ENCODE measurements around the gene TNIK.

The TNIK gene

GRCh38 chr3:171462224-171462623 lies 2.0 kb upstream of the TNIK start:
- no peak for ATAC-seq (replicated peaks; ENCODE audit: extremely low read depth, poor library complexity, severe bottlenecking)
- Mint-ChIP-seq H3K27ac (ENCODE audit: low read depth) (no peak overlapping the region), H3K4me1 (peaks cover 39% of the 10 kb centered on the region), H3K4me3 (peak overlapping the region; percentile 92), H3K27me3 (no peaks in the 10 kb centered on the region), H3K9me3 (no peaks in the 10 kb centered on the region), H3K36me3 (ENCODE audit: insufficient read depth) (peaks cover 34% of the 10 kb centered on the region)
- DNase-seq (ENCODE audit: low spot score in 2 of 2), result no peak

GRCh38 chr3:171461525-171461917 lies 1.3 kb upstream of the TNIK start:
- peaks cover 47% of the 10 kb centered on the region for H3K4me1 Mint-ChIP-seq
- no peaks in the 10 kb centered on the region for H3K27me3 Mint-ChIP-seq
- no peak for ATAC-seq (replicated peaks; ENCODE audit: extremely low read depth, poor library complexity, severe bottlenecking)
- peak overlapping the region; percentile 91 for H3K27ac Mint-ChIP-seq (ENCODE audit: low read depth)
- peak overlapping the region; percentile 92 for H3K4me3 Mint-ChIP-seq
- no peaks in the 10 kb centered on the region for H3K9me3 Mint-ChIP-seq
- DNase-seq (ENCODE audit: low spot score in 2 of 2), result no peak
- peaks cover 34% of the 10 kb centered on the region for H3K36me3 Mint-ChIP-seq (ENCODE audit: insufficient read depth)

- peak overlapping the region; percentile 92 for H3K4me3 Mint-ChIP-seq
- no peak for DNase-seq (ENCODE audit: low spot score in 2 of 2)
These were observed 720 bp upstream of the TNIK start for GRCh38 chr3:171460725-171461524.

GRCh38 chr3:171459137-171459941 lies 866 bp downstream of the TNIK start:
- H3K4me3 Mint-ChIP-seq, result peak overlapping the region; percentile 92
- no peaks in the 10 kb centered on the region for H3K9me3 Mint-ChIP-seq
- DNase-seq (ENCODE audit: low spot score in 2 of 2) (peak; percentile 33 to 46), ATAC-seq (replicated peaks; ENCODE audit: extremely low read depth, poor library complexity, severe bottlenecking) (peak; percentile 20)
- H3K36me3 Mint-ChIP-seq (ENCODE audit: insufficient read depth), result peaks cover 34% of the 10 kb centered on the region
- H3K27me3 Mint-ChIP-seq, result no peaks in the 10 kb centered on the region
- H3K4me1 Mint-ChIP-seq, result peaks cover 59% of the 10 kb centered on the region
- H3K27ac Mint-ChIP-seq (ENCODE audit: low read depth), result peak overlapping the region; percentile 91

More at GRCh38 chr3:171460725-171461524, 720 bp upstream of the TNIK start:
- peak; percentile 11 for ATAC-seq (replicated peaks; ENCODE audit: extremely low read depth, poor library complexity, severe bottlenecking)
- no peaks in the 10 kb centered on the region for H3K9me3 Mint-ChIP-seq
- peaks cover 50% of the 10 kb centered on the region for H3K4me1 Mint-ChIP-seq
- peak overlapping the region; percentile 91 for H3K27ac Mint-ChIP-seq (ENCODE audit: low read depth)
- peaks cover 34% of the 10 kb centered on the region for H3K36me3 Mint-ChIP-seq (ENCODE audit: insufficient read depth)
- H3K27me3 Mint-ChIP-seq, result no peaks in the 10 kb centered on the region

- Mint-ChIP-seq H3K27me3 (no peaks in the 10 kb centered on the region), H3K36me3 (ENCODE audit: insufficient read depth) (peaks cover 34% of the 10 kb centered on the region), H3K4me3 (peak overlapping the region; percentile 92), H3K9me3 (no peaks in the 10 kb centered on the region), H3K4me1 (peaks cover 59% of the 10 kb centered on the region), H3K27ac (ENCODE audit: low read depth) (peak overlapping the region; percentile 91)
- DNase-seq (ENCODE audit: low spot score in 2 of 2), result no peak
- no peak for ATAC-seq (replicated peaks; ENCODE audit: extremely low read depth, poor library complexity, severe bottlenecking)
These were observed 1.4 kb downstream of the TNIK start for GRCh38 chr3:171458864-171459136.

GRCh38 chr3:171458071-171458863 lies 1.9 kb downstream of the TNIK start:
- peaks cover 59% of the 10 kb centered on the region for H3K4me1 Mint-ChIP-seq

GRCh38 chr3:171457607-171458061 lies 2.6 kb downstream of the TNIK start:
- H3K36me3 Mint-ChIP-seq (ENCODE audit: insufficient read depth), result peaks cover 34% of the 10 kb centered on the region
- H3K27me3 Mint-ChIP-seq, result no peaks in the 10 kb centered on the region
- H3K27ac Mint-ChIP-seq (ENCODE audit: low read depth), result peak overlapping the region; percentile 91
- no peaks in the 10 kb centered on the region for H3K9me3 Mint-ChIP-seq
- DNase-seq (ENCODE audit: low spot score in 2 of 2), result no peak
- ATAC-seq (replicated peaks; ENCODE audit: extremely low read depth, poor library complexity, severe bottlenecking), result no peak
- peaks cover 58% of the 10 kb centered on the region for H3K4me1 Mint-ChIP-seq
- peak overlapping the region; percentile 92 for H3K4me3 Mint-ChIP-seq

More at GRCh38 chr3:171458071-171458863, 1.9 kb downstream of the TNIK start:
- Mint-ChIP-seq H3K4me3 (peak overlapping the region; percentile 92), H3K36me3 (ENCODE audit: insufficient read depth) (peaks cover 34% of the 10 kb centered on the region), H3K27me3 (no peaks in the 10 kb centered on the region), H3K9me3 (no peaks in the 10 kb centered on the region), H3K27ac (ENCODE audit: low read depth) (peak overlapping the region; percentile 91)
- ATAC-seq (replicated peaks; ENCODE audit: extremely low read depth, poor library complexity, severe bottlenecking) (peak; percentile 21), DNase-seq (ENCODE audit: low spot score in 2 of 2) (peak; percentile 28 to 41)

GRCh38 chr3:171456765-171457606 lies 3.2 kb downstream of the TNIK start:
- Mint-ChIP-seq H3K9me3 (no peaks in the 10 kb centered on the region), H3K4me1 (peaks cover 51% of the 10 kb centered on the region), H3K27ac (ENCODE audit: low read depth) (peak overlapping the region; percentile 91)

GRCh38 chr3:171455603-171456550 lies 4.3 kb downstream of the TNIK start:
- Mint-ChIP-seq H3K36me3 (ENCODE audit: insufficient read depth) (peaks cover 30% of the 10 kb centered on the region), H3K27me3 (no peaks in the 10 kb centered on the region), H3K27ac (ENCODE audit: low read depth) (no peak overlapping the region), H3K4me1 (peaks cover 44% of the 10 kb centered on the region), H3K9me3 (no peaks in the 10 kb centered on the region), H3K4me3 (peak overlapping the region; percentile 92)
- ATAC-seq (replicated peaks; ENCODE audit: extremely low read depth, poor library complexity, severe bottlenecking), result no peak
- DNase-seq (ENCODE audit: low spot score in 2 of 2), result no peak

More at GRCh38 chr3:171456765-171457606, 3.2 kb downstream of the TNIK start:
- H3K36me3 Mint-ChIP-seq (ENCODE audit: insufficient read depth), result peaks cover 34% of the 10 kb centered on the region
- peak overlapping the region; percentile 92 for H3K4me3 Mint-ChIP-seq
- ATAC-seq (replicated peaks; ENCODE audit: extremely low read depth, poor library complexity, severe bottlenecking), result no peak
- no peaks in the 10 kb centered on the region for H3K27me3 Mint-ChIP-seq
- DNase-seq (ENCODE audit: low spot score in 2 of 2), result no peak

GRCh38 chr3:171454041-171454440 lies 6.2 kb downstream of the TNIK start:
- no peaks in the 10 kb centered on the region for H3K27me3 Mint-ChIP-seq
- ATAC-seq (replicated peaks; ENCODE audit: extremely low read depth, poor library complexity, severe bottlenecking) (no peak), DNase-seq (ENCODE audit: low spot score in 2 of 2) (no peak)
- no peak overlapping the region for H3K27ac Mint-ChIP-seq (ENCODE audit: low read depth)
- no peaks in the 10 kb centered on the region for H3K9me3 Mint-ChIP-seq
- H3K4me3 Mint-ChIP-seq, result no peak overlapping the region
- peaks cover 15% of the 10 kb centered on the region for H3K36me3 Mint-ChIP-seq (ENCODE audit: insufficient read depth)
- H3K4me1 Mint-ChIP-seq, result peaks cover 42% of the 10 kb centered on the region

Measured in central memory CD8-positive, alpha-beta T cell (primary cell).